Nephron progenitor cell (in vitro differentiated cells): ENCODE data around the gene MFSD2A.
A peak's percentile ranks its signal among the peaks of the same experiment; 100 is the strongest.

Experiments
- DNase-seq: peaks from one replicate; pipeline ENCODE4 v3.0.0; 2021
- H3K27ac Mint-ChIP-seq: 2 replicates; pipeline ENCODE4 v1.8.0; 2021; ENCODE audit warnings: mild to moderate bottlenecking, moderate library complexity, mixed read lengths
- H3K27me3 Mint-ChIP-seq: 2 replicates; pipeline ENCODE4 v1.8.0; 2021; ENCODE audit warnings: mild to moderate bottlenecking, low read depth, mixed read lengths; ENCODE audit not compliant: poor library complexity
- H3K36me3 Mint-ChIP-seq: 2 replicates; pipeline ENCODE4 v1.8.0; 2021; ENCODE audit warnings: low read depth, mixed read lengths
- H3K4me1 Mint-ChIP-seq: 2 replicates; pipeline ENCODE4 v1.8.0; 2021; ENCODE audit warnings: mixed read lengths
- H3K4me3 Mint-ChIP-seq: 2 replicates; pipeline ENCODE4 v1.8.0; 2021; ENCODE audit warnings: mild to moderate bottlenecking, moderate library complexity, mixed read lengths
- H3K9me3 Mint-ChIP-seq: 2 replicates; pipeline ENCODE4 v1.8.0; 2021; ENCODE audit warnings: mild to moderate bottlenecking, moderate library complexity, mixed read lengths
- TF ChIP-seq, protein P1 (sequence below): fragments of 200-600 bp; sonication (generic); IDR thresholded peaks from 2 replicates; pipeline ENCODE4 v1.5.0; 2021; ENCODE audit warnings: antibody characterized with exemption

Gene MFSD2A

DNA sequence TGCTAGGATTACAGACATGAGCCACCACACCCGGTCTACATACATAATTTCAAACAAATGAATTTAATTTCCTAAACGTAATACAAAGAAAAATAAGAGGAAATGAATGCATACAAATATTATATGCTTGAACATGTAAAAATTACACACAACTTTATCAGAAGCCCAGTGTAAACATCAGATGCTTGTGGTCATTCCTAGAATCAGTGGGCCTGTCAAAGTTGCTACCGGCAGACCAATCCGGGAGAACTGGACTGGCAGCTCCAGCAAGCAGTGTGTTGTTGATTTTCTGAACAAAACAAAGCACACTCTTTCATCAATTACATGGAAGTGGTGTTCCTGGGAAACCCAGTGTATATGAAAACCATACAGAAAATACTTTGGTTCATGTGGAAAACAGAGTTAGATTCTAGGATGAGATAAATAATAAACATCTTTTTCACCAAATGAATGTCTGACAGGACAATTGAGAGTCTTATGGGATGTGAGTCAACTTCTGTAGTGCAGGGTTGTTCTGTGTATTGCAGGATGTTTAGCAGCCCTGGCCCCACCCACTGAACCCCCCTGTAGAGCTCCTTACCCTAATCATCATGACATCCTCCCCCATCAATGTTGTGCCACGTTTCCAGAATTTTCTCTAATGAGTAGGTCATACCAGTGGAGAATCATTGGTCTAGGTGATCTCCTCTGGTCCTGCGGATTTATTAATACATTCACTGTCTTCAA, 33.8 kb downstream of the MFSD2A start:
- Mint-ChIP-seq H3K4me1 (peaks cover 6% of the 10 kb centered on the region), H3K27ac (no peak overlapping the region), H3K36me3 (no peaks in the 10 kb centered on the region), H3K9me3 (no peaks in the 10 kb centered on the region), H3K4me3 (no peak overlapping the region), H3K27me3 (peaks cover 3% of the 10 kb centered on the region)
- DNase-seq, result no peak
- TF ChIP-seq, protein P1, sequence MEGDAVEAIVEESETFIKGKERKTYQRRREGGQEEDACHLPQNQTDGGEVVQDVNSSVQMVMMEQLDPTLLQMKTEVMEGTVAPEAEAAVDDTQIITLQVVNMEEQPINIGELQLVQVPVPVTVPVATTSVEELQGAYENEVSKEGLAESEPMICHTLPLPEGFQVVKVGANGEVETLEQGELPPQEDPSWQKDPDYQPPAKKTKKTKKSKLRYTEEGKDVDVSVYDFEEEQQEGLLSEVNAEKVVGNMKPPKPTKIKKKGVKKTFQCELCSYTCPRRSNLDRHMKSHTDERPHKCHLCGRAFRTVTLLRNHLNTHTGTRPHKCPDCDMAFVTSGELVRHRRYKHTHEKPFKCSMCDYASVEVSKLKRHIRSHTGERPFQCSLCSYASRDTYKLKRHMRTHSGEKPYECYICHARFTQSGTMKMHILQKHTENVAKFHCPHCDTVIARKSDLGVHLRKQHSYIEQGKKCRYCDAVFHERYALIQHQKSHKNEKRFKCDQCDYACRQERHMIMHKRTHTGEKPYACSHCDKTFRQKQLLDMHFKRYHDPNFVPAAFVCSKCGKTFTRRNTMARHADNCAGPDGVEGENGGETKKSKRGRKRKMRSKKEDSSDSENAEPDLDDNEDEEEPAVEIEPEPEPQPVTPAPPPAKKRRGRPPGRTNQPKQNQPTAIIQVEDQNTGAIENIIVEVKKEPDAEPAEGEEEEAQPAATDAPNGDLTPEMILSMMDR, result no peak

DNA sequence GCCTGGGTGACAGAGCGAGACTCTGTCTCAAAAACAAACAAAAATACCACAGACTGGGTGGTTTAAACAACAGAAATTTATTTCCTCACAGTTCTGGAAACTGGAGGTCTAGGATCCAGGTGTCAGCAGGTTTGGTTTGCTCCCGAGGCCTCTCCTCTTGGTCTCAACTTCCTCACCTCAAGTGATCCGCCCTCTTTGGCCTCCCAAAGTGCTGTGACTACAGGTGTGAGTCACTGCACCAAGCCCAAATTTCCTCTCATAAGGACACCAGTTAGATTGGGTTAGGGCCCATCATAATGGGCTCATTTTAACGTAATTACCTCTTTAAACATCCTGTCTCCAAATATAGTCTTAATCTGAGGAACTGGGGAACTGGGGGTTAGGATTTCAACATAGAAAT, 35.5 kb downstream of the MFSD2A start:
- no peak for DNase-seq
- Mint-ChIP-seq H3K27me3 (peaks cover 3% of the 10 kb centered on the region), H3K4me3 (no peak overlapping the region), H3K9me3 (no peaks in the 10 kb centered on the region), H3K27ac (no peak overlapping the region), H3K4me1 (peaks cover under 1% of the 10 kb centered on the region), H3K36me3 (no peaks in the 10 kb centered on the region)
- TF ChIP-seq, protein P1, result no peak

DNA sequence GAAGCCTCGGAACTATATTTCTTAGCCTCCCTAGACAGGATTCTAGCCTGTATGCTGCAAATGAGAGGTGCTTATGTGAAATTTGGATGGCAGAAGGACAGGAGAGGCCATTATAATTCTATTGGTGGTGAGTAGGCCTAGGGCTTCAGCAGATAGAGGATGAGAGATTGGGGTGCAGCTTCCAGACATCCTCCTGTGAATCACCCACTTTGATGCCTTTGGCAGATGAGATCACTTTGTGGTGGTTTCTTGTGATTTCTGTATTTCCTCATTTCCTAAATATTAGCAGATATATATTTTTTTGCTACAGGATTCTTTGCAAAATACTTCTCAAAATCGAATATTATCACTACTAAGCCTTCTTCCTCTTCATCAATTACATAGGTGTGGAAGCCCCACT, 37.3 kb downstream of the MFSD2A start:
- no peak for DNase-seq
- TF ChIP-seq, protein P1, result no peak
- Mint-ChIP-seq H3K27ac (no peak overlapping the region), H3K27me3 (peaks cover 5% of the 10 kb centered on the region), H3K9me3 (no peaks in the 10 kb centered on the region), H3K36me3 (no peaks in the 10 kb centered on the region), H3K4me3 (no peak overlapping the region), H3K4me1 (peaks cover 6% of the 10 kb centered on the region)

GRCh38 chr1:39992888-39993287, 37.9 kb downstream of the MFSD2A start:
- H3K36me3 Mint-ChIP-seq, result no peaks in the 10 kb centered on the region
- H3K27me3 Mint-ChIP-seq, result peaks cover 4% of the 10 kb centered on the region
- no peak for DNase-seq
- no peaks in the 10 kb centered on the region for H3K9me3 Mint-ChIP-seq
- peaks cover 6% of the 10 kb centered on the region for H3K4me1 Mint-ChIP-seq
- TF ChIP-seq, protein P1, result no peak
- no peak overlapping the region for H3K27ac Mint-ChIP-seq
- H3K4me3 Mint-ChIP-seq, result no peak overlapping the region

DNA sequence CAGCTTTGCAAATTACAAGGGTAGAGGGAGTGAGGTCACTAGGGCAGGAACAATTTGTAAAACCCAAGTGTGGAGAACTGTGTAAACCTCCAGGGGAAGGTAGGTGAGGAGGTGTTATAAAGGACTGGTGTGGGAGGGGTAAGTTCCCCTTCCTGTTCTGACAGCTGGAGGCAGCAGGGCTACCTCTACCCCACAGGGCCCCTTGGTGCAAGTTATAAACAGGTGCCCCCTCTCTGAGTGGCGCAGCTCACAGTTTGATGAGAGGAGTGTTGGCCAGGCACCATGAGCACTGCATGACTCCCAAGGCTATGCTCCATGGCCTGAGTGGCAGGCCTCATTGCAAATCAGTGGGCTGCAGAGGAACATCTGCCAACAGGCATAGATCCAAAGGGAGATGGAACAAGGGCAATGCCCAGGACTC, 41.0 kb downstream of the MFSD2A start:
- DNase-seq, result no peak
- no peak overlapping the region for H3K4me3 Mint-ChIP-seq
- H3K36me3 Mint-ChIP-seq, result no peaks in the 10 kb centered on the region

More for the DNA sequence above, 41.0 kb downstream of the MFSD2A start:
- Mint-ChIP-seq H3K27ac (peak overlapping the region; percentile 76), H3K9me3 (peaks cover 7% of the 10 kb centered on the region), H3K4me1 (peaks cover 6% of the 10 kb centered on the region), H3K27me3 (peaks cover 2% of the 10 kb centered on the region)
- TF ChIP-seq, protein P1, result no peak
